Measurements from ENCODE around the gene FOLH1. TPM values are rescaled to one million over a fixed set of nuclear protein-coding genes. Genes with fewer than 3 reads are reported as not detected.

Gene FOLH1
- total and polyA plus RNA-seq, 4 experiments from 2014 or later, result not detected

Other genes with a start within 250 kb of the FOLH1 start
- gene TRIM51G, start 224.7 kb downstream of the FOLH1 start, total RNA-seq, result not detected
- not detected for gene TRIM51G, start 224.7 kb downstream of the FOLH1 start, polyA plus RNA-seq
- gene TRIM49B, start 179.8 kb downstream of the FOLH1 start, total RNA-seq, result not detected
- not detected for gene TRIM49B, start 179.8 kb downstream of the FOLH1 start, polyA plus RNA-seq
- gene TRIM64C, start 149.5 kb downstream of the FOLH1 start, total RNA-seq, result not detected
- not detected for gene TRIM64C, start 149.5 kb downstream of the FOLH1 start, polyA plus RNA-seq

All from CD4-positive, alpha-beta memory T cell (primary cell).